ENCODE measurements around the gene KRTAP4-2. TPM values are rescaled to one million over a fixed set of nuclear protein-coding genes. Genes with fewer than 3 reads are reported as not detected.

KRTAP4-2 gene
- total and polyA plus RNA-seq, 10 of the 15 experiments (the other 5 are each of a cell fraction or from before 2014, with no cell fraction given): not detected

DNA sequence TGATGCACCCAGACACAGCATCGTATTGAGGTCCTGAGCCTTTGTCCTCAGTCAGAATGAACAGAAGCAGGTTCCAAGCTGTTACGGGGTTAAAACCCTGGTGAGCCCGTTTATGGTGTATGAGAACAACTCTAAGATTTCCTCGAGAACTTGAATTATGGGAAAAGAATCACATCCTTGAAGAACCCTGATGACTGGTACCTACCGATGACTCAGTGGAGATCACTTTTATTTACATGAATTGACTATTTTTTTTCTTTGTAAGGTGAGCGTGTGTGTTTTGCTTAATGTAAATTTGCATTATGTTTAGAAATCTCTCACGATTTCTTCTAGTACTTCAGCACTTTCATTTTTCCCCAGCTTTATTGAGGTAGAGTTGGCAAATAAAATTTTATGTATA, 14.2 kb downstream of the KRTAP4-2 start:
- no peak for FAIRE-seq
- ChIA-PET RAD21 (ENCODE audit: unreplicated experiment) (no interaction called here), CTCF (no interaction called here), SMC1A (ENCODE audit: uncharacterized antibody, unreplicated experiment) (no interaction called here), POLR2A (no interaction called here)
- Histone ChIP-seq H4K20me1 (ENCODE audit: control insufficient read depth, insufficient read depth) (no peaks in the 10 kb centered on the region), H3K4me3 (no peak overlapping the region), H3K79me2 (ENCODE audit: control insufficient read depth, insufficient read depth, low read length) (no peaks in the 10 kb centered on the region), H3K36me3 (ENCODE audit: control insufficient read depth in 2 of 2, insufficient read depth in 2 of 2, low read length in 1 of 2) (no peaks in the 10 kb centered on the region), H2AFZ (ENCODE audit: control insufficient read depth, low read depth, low read length) (no peak overlapping the region), H3K9ac (ENCODE audit: control insufficient read depth, insufficient read depth, low read length) (no peak overlapping the region), H3K4me2 (ENCODE audit: control insufficient read depth, insufficient read depth) (no peak overlapping the region), H3K27ac (ENCODE audit: control insufficient read depth, insufficient read depth) (no peak overlapping the region), H3K4me1 (ENCODE audit: control insufficient read depth, insufficient read depth, low read length) (no peaks in the 10 kb centered on the region), H3K27me3 (replicated peaks in 1 of 2; ENCODE audit: control insufficient read depth in 2 of 2, insufficient read depth in 2 of 2, low read length in 1 of 2) (no peaks in the 10 kb centered on the region; a peak in 3 of 4 replicates), H3K9me3 (replicated peaks; ENCODE audit: control insufficient read depth, insufficient read depth, low read length) (no peaks in the 10 kb centered on the region)
- in situ Hi-C loops (cut with MboI) (no loop called here), intact Hi-C loops (cut with micrococcal nuclease; ENCODE audit: unreplicated experiment) (no loop called here)
- no peak for DNase-seq (ENCODE audit: low read depth, low spot score)
- TF ChIP-seq, protein P1, sequence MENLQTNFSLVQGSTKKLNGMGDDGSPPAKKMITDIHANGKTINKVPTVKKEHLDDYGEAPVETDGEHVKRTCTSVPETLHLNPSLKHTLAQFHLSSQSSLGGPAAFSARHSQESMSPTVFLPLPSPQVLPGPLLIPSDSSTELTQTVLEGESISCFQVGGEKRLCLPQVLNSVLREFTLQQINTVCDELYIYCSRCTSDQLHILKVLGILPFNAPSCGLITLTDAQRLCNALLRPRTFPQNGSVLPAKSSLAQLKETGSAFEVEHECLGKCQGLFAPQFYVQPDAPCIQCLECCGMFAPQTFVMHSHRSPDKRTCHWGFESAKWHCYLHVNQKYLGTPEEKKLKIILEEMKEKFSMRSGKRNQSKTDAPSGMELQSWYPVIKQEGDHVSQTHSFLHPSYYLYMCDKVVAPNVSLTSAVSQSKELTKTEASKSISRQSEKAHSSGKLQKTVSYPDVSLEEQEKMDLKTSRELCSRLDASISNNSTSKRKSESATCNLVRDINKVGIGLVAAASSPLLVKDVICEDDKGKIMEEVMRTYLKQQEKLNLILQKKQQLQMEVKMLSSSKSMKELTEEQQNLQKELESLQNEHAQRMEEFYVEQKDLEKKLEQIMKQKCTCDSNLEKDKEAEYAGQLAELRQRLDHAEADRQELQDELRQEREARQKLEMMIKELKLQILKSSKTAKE (IDR thresholded peaks at IDR 0.05; ENCODE audit: low read depth, poor library complexity, severe bottlenecking): no peak
- no peak for TF ChIP-seq NRF1 (conservative IDR thresholded peaks at IDR 0.05; ENCODE audit: low read depth, low read length)
- no peak for TF ChIP-seq NR2C1 (IDR thresholded peaks at IDR 0.05)
- no peak for TF ChIP-seq SMAD1 (IDR thresholded peaks at IDR 0.05; ENCODE audit: low read depth, partially characterized antibody)
- TF ChIP-seq IRF4 (IDR thresholded peaks at IDR 0.05; ENCODE audit: low read depth, low read length): no peak
- no peak for TF ChIP-seq EGR1 (IDR thresholded peaks at IDR 0.05; ENCODE audit: borderline replicate concordance in 1 of 2, low read depth in 2 of 2, low read length in 2 of 2)
- TF ChIP-seq BMI1 (IDR thresholded peaks at IDR 0.05; ENCODE audit: borderline replicate concordance): no peak
- no TSS peak for BruUV-seq (replicated peaks)
- 33% methylated on average over 7 of the region's 7 CpGs for WGBS (ENCODE audit: insufficient coverage, insufficient replicate concordance, low lambda C conversion rate, missing lambda C conversion rate)
- no peak for ATAC-seq
